ENCODE measurements around the gene DRC3. TPM values are rescaled to one million over a fixed set of nuclear protein-coding genes. Genes with fewer than 3 reads are reported as not detected.

Gene DRC3
- total RNA-seq, 2 experiments from 2014 or later = 0.40 to 0.64 TPM

GRCh38 chr17:18059283-18059682 is 86.6 kb downstream of the DRC3 start:
- Mint-ChIP-seq H3K4me3 (no peak overlapping the region), H3K9me3 (no peaks in the 10 kb centered on the region), H3K27ac (no peak overlapping the region), H3K36me3 (ENCODE audit: low read depth) (peaks cover 9% of the 10 kb centered on the region), H3K4me1 (ENCODE audit: low read depth) (no peaks in the 10 kb centered on the region), H3K27me3 (ENCODE audit: low read depth) (no peaks in the 10 kb centered on the region)
- DNase-seq = no peak
- intact Hi-C loops (cut with micrococcal nuclease) = no loop called here
- CTCF ChIA-PET = interaction anchor here (0.6 kb wide), 1 partner anchor 78 kb away, joined by 3 read pairs; no protein-coding TSS in a partner anchor

DNA sequence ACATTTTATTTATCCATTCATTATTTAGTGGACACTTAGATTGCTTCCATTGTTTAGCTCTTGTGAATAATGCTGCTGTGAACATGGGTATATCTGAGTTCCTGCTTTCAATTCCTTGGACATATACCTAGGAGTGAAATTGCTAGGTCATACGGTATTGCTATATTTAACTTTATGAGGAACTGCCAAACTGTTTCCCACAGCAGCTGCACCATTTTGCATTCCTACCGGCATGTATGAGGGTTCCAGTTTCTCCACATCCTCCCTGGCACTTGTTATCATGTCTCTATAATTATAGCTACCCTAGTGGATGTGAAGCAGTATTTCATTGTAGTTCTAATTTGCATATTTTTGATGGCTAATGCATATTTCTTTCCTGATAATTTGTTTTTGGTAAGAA is 91.4 kb downstream of the DRC3 start:
- H3K36me3 Mint-ChIP-seq (ENCODE audit: low read depth) = peaks cover 3% of the 10 kb centered on the region
- H3K27me3 Mint-ChIP-seq (ENCODE audit: low read depth) = no peaks in the 10 kb centered on the region

DNA sequence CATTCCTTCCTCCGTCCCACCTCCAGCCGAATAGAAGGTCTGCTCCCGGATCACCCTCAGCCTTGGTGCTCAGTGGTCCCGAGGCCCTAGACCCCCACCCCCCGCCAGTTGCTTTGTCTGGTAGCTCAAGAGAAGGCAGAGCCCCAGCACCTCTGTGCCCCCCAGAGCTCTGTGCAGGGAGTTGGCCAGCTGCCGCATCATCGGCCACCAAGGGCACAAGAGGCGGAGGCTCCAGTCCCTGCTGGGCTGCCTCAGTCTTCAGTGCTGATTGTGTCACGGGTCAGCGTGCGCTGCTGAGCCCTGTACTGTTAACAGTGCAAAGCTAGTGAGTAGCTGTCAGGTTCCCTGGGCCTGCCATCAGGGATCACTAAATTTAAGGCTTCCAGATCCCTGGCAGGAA is 92.9 kb downstream of the DRC3 start:
- peaks cover 3% of the 10 kb centered on the region for H3K36me3 Mint-ChIP-seq (ENCODE audit: low read depth)
- CTCF ChIA-PET = no interaction called here

More for the DNA sequence above, 91.4 kb downstream of the DRC3 start:
- H3K4me1 Mint-ChIP-seq (ENCODE audit: low read depth) = no peaks in the 10 kb centered on the region
- intact Hi-C loops (cut with micrococcal nuclease) = no loop called here
- DNase-seq = no peak
- CTCF ChIA-PET = no interaction called here
- H3K9me3 Mint-ChIP-seq = no peaks in the 10 kb centered on the region
- no peak overlapping the region for H3K27ac Mint-ChIP-seq
- no peak overlapping the region for H3K4me3 Mint-ChIP-seq

More for the DNA sequence above, 92.9 kb downstream of the DRC3 start:
- no peak overlapping the region for H3K27ac Mint-ChIP-seq
- no peaks in the 10 kb centered on the region for H3K4me1 Mint-ChIP-seq (ENCODE audit: low read depth)
- DNase-seq = no peak
- H3K27me3 Mint-ChIP-seq (ENCODE audit: low read depth) = no peaks in the 10 kb centered on the region
- H3K9me3 Mint-ChIP-seq = no peaks in the 10 kb centered on the region
- no peak overlapping the region for H3K4me3 Mint-ChIP-seq
- intact Hi-C loops (cut with micrococcal nuclease) = no loop called here

Other genes with a start within 250 kb of the DRC3 start
- 10 to 100 TPM; 79.3 to 84.9 TPM for gene SREBF1, start 135.9 kb upstream of the DRC3 start, total RNA-seq
- 1 to 10 TPM; 9.8 to 9.9 TPM for gene TOM1L2, start 462 bp upstream of the DRC3 start, total RNA-seq
- 10 to 100 TPM; 24.7 to 25.7 TPM for gene ATPAF2, start 66.3 kb downstream of the DRC3 start, total RNA-seq
- gene GID4, start 66.5 kb downstream of the DRC3 start, total RNA-seq = 1 to 10 TPM; 5.2 to 6.0 TPM
- gene DRG2, start 115.1 kb downstream of the DRC3 start, total RNA-seq = 10 to 100 TPM; 38.4 to 38.7 TPM
- under 1 TPM; 0.31 to 0.40 TPM for gene MYO15A, start 135.9 kb downstream of the DRC3 start, total RNA-seq
- 10 to 100 TPM; 83.4 to 86.7 TPM for gene ALKBH5, start 211.0 kb downstream of the DRC3 start, total RNA-seq

All from activated naive CD4-positive, alpha-beta T cell treated with anti-CD3 and anti-CD28 coated beads for 36 hours (primary cell).